ENCODE results near the gene NAT16.

DNA sequence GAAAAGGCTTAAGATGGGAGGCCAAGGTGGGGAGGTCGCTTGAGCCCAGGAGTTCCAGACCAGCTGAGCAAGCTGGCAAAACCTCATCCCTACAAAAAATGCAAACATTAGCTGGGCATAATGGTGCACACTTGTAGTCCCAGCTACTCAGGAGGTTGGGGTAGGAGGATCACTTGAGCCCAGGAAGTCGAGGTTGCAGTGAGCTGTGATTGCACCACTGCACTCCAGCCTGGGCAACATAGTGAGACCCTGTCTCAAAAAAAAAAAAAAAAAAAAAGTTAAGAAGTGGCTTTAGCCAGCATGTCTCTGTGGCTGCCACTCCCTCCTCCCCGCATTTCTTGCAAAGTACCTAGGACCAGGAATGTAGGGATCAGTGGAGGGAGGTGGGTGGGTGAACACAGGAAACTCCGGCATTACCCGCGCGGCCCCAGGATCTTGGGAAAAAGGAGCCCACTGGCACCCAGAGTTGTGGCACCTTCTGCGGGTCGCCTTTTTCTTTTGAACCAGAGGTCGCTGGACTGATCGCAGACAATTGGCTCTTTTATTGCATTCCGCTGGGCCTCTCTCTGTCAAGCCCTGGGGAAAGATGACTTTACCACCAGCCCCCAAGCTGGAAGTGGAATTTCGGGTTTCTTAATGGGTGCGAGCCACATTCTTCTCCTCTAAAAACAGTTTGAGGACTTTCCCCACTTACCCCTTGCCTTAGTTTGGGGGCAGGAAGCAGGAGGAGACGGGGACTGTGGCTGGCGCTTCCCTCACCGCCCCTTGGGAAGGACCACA lies 18.2 kb downstream of the NAT16 start:
- TF ChIP-seq POLR2AphosphoS5 (IDR thresholded peaks at IDR 0.05) (no peak), POLR2A (IDR thresholded peaks at IDR 0.05; ENCODE audit: low read depth) (no peak), EP300 (IDR thresholded peaks at IDR 0.05) (no peak)
- TF ChIP-seq, protein P1, sequence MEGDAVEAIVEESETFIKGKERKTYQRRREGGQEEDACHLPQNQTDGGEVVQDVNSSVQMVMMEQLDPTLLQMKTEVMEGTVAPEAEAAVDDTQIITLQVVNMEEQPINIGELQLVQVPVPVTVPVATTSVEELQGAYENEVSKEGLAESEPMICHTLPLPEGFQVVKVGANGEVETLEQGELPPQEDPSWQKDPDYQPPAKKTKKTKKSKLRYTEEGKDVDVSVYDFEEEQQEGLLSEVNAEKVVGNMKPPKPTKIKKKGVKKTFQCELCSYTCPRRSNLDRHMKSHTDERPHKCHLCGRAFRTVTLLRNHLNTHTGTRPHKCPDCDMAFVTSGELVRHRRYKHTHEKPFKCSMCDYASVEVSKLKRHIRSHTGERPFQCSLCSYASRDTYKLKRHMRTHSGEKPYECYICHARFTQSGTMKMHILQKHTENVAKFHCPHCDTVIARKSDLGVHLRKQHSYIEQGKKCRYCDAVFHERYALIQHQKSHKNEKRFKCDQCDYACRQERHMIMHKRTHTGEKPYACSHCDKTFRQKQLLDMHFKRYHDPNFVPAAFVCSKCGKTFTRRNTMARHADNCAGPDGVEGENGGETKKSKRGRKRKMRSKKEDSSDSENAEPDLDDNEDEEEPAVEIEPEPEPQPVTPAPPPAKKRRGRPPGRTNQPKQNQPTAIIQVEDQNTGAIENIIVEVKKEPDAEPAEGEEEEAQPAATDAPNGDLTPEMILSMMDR (IDR thresholded peaks at IDR 0.05): no peak

Data from esophagus muscularis mucosa (tissue), 4 donors.